Loucy (cell line): ENCODE measurements around the gene ERVH48-1.

Experiments used
- H2AFZ ChIP-seq: fragments of 200-600 bp; sonication (generic); 2 replicates; pipeline ENCODE4 v1.6.0; 2016; ENCODE audit warnings: antibody characterized with exemption, mild to moderate bottlenecking, low read length, moderate library complexity
- H3F3A ChIP-seq: fragments of 200-600 bp; 2 replicates; pipeline ENCODE4 v1.6.0; 2016; ENCODE audit warnings: antibody characterized with exemption, low read depth, mild to moderate bottlenecking
- H3K27me3 ChIP-seq: fragments of 200-600 bp; sonication (generic); 2 replicates; pipeline ENCODE4 v1.6.1; 2014; ENCODE audit warnings: low read length, mild to moderate bottlenecking; ENCODE audit not compliant: insufficient read depth, poor library complexity, severe bottlenecking
- H3K36me3 ChIP-seq: fragments of 200-600 bp; sonication (generic); 2 replicates; pipeline ENCODE4 v1.6.1; 2016; ENCODE audit warnings: low read length; ENCODE audit not compliant: insufficient read depth
- H3K4me1 ChIP-seq: fragments of 200-600 bp; sonication (generic); 2 replicates; pipeline ENCODE4 v1.5.1; 2014; ENCODE audit warnings: low read length, mild to moderate bottlenecking; ENCODE audit not compliant: insufficient read depth, poor library complexity, severe bottlenecking
- H3K4me2 ChIP-seq: fragments of 200-600 bp; sonication (generic); 2 replicates; pipeline ENCODE4 v1.6.0; 2014; ENCODE audit warnings: antibody characterized with exemption, low read length, low read depth, mild to moderate bottlenecking; ENCODE audit not compliant: poor library complexity, severe bottlenecking
- H3K4me3 ChIP-seq: fragments of 200-600 bp; sonication (generic); 2 replicates; pipeline ENCODE4 v1.5.1; 2014; ENCODE audit warnings: low read length, mild to moderate bottlenecking, mixed read lengths; ENCODE audit not compliant: poor library complexity, severe bottlenecking
- H3K79me2 ChIP-seq: fragments of 200-600 bp; sonication (generic); 2 replicates; pipeline ENCODE4 v1.6.1; 2014; ENCODE audit warnings: low read length; ENCODE audit not compliant: insufficient read depth
- H3K9ac ChIP-seq: fragments of 200-600 bp; sonication (generic); 2 replicates; pipeline ENCODE4 v1.6.0; 2014; ENCODE audit warnings: mild to moderate bottlenecking, low read depth, low read length, moderate library complexity; ENCODE audit not compliant: poor library complexity, severe bottlenecking
- H3K9me2 ChIP-seq: fragments of 200-600 bp; sonication (generic); replicated peaks from 2 replicates; pipeline ENCODE4 v1.6.1; 2016; ENCODE audit warnings: low read depth, low read length, mixed read lengths
- H3K9me3 ChIP-seq: fragments of 200-600 bp; sonication (generic); 2 replicates; pipeline ENCODE4 v1.6.1; 2014; ENCODE audit warnings: mild to moderate bottlenecking, antibody characterized with exemption, low read length, low read depth; ENCODE audit not compliant: insufficient read depth
- H4K20me1 ChIP-seq: fragments of 200-600 bp; sonication (generic); 2 replicates; pipeline ENCODE4 v1.6.0; 2014; ENCODE audit warnings: antibody characterized with exemption, low read length, mild to moderate bottlenecking; ENCODE audit not compliant: insufficient read depth, poor library complexity, severe bottlenecking
- EZH2phosphoT487 ChIP-seq: fragments of 200-600 bp; IDR thresholded peaks from 2 replicates; pipeline ENCODE4 v1.6.1; 2018; ENCODE audit warnings: antibody characterized with exemption, mild to moderate bottlenecking, moderate library complexity, borderline replicate concordance
- TF ChIP-seq, protein P1 (sequence below): fragments of 200-600 bp; sonication (generic); conservative IDR thresholded peaks from 2 replicates; pipeline ENCODE4 v1.5.1; 2014; ENCODE audit warnings: mild to moderate bottlenecking, antibody characterized with exemption, low read length

ERVH48-1 gene

DNA sequence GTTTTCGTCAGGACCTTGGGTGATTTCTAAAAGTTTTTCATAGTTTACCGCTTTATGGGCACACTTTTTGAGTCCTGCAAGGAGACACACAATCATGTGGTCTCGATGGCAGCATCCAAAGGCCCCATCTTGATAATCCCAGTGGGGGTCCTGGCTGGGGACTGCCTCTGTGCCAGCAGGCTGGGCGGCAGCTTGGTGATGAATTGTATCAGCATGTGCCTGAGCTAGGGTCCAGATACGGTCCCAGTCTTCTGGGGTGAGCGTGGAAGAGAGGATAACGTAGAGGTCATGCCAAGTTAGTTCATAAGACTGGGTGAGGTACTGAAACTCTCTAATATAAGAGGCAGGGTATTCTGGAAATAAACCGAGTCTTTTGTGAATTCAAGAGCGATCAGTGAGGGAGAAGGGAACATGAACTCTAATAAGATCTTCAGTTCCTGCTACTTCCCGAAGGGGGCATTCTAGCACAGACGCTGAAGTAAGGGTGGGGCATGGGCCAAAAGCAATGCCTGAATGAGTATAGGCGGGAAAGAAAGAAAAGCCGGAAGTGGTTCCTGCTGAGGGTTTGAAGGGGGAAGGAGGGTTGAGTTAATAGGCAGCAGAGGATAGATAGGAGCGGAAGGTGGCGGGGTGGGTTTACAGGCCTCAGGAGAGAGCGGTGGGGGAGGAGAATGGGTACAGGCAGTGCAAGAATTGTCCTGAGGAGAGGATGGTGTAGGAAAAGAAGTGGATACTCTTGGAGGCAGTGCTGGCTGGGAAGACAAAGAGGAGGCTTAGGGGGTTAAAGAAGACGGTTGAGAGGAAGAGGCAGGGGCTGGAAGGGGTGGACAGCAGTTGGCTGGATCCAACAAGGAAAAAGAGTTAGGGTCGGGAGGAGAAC is 1.6 kb downstream of the ERVH48-1 start:
- no peaks in the 10 kb centered on the region; the same call in 1 of the 2 replicates for H3K79me2 ChIP-seq
- peaks cover 23% of the 10 kb centered on the region for H3K4me1 ChIP-seq

DNA sequence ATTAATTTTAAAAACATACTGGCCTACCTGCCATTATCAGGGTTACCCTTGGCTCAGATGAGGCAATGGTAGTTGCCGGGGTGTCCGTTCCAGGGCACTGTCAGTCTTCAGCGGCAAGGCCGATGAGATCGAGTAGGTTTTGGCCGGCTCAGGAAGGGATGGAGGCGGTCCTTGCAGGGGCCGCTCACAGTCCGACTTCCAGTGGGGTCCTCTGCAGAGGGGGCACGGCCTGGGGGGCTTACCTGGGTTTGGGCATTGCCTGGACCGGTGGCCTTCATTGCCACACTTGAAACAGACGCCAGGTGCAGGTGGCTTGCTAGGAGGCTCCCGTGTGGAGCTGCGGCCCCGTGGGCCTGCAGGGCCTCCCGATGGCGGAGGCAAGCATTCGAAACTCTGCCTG is 2.5 kb downstream of the ERVH48-1 start:
- no peaks in the 10 kb centered on the region for H3F3A ChIP-seq
- H3K36me3 ChIP-seq, result no peaks in the 10 kb centered on the region
- H3K4me1 ChIP-seq, result peaks cover 23% of the 10 kb centered on the region
- no peaks in the 10 kb centered on the region for H4K20me1 ChIP-seq
- no peaks in the 10 kb centered on the region for H3K27me3 ChIP-seq
- H3K9me3 ChIP-seq, result no peaks in the 10 kb centered on the region
- H2AFZ ChIP-seq, result no peak overlapping the region
- H3K9ac ChIP-seq, result peak overlapping the region; percentile 60
- no peaks in the 10 kb centered on the region; the same call in 1 of the 2 replicates for H3K79me2 ChIP-seq
- no peaks in the 10 kb centered on the region for H3K9me2 ChIP-seq
- TF ChIP-seq EZH2phosphoT487, result no peak
- no peak overlapping the region for H3K4me3 ChIP-seq
- no peak overlapping the region for H3K4me2 ChIP-seq

More for the DNA sequence above, 1.6 kb downstream of the ERVH48-1 start:
- H3K36me3 ChIP-seq, result no peaks in the 10 kb centered on the region
- H2AFZ ChIP-seq, result peak overlapping the region; percentile 66
- no peaks in the 10 kb centered on the region for H3K9me2 ChIP-seq
- peak overlapping the region; percentile 72 for H3K4me2 ChIP-seq
- H3K4me3 ChIP-seq, result peak overlapping the region; percentile 64
- H4K20me1 ChIP-seq, result no peaks in the 10 kb centered on the region
- peak overlapping the region; percentile 72 for H3K9ac ChIP-seq
- H3F3A ChIP-seq, result no peaks in the 10 kb centered on the region
- H3K27me3 ChIP-seq, result no peaks in the 10 kb centered on the region
- H3K9me3 ChIP-seq, result no peaks in the 10 kb centered on the region
- TF ChIP-seq EZH2phosphoT487, result no peak
- TF ChIP-seq, protein P1, sequence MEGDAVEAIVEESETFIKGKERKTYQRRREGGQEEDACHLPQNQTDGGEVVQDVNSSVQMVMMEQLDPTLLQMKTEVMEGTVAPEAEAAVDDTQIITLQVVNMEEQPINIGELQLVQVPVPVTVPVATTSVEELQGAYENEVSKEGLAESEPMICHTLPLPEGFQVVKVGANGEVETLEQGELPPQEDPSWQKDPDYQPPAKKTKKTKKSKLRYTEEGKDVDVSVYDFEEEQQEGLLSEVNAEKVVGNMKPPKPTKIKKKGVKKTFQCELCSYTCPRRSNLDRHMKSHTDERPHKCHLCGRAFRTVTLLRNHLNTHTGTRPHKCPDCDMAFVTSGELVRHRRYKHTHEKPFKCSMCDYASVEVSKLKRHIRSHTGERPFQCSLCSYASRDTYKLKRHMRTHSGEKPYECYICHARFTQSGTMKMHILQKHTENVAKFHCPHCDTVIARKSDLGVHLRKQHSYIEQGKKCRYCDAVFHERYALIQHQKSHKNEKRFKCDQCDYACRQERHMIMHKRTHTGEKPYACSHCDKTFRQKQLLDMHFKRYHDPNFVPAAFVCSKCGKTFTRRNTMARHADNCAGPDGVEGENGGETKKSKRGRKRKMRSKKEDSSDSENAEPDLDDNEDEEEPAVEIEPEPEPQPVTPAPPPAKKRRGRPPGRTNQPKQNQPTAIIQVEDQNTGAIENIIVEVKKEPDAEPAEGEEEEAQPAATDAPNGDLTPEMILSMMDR, result peak; percentile 85

DNA sequence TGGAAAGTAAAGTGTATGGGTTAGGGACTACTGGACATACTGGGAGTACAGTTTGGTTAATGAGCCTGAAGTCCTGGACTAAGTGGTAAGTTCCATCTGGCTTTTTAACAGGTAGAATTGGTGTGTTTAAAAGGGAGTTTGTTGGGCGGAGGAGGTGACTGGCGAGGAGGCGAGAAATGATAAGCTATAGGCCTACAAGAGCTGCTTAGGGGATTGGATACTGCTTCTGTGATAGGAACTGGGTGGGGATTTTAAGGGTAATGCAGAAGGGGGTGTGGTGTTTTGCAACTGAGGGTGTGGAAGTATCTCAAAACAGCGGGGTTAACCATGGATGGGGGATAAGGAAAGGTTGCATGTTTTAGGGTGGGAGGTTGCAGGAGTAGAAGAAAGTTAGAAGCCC is 3.5 kb downstream of the ERVH48-1 start:
- TF ChIP-seq, protein P1, result no peak
- no peak for TF ChIP-seq EZH2phosphoT487
- H3F3A ChIP-seq, result no peaks in the 10 kb centered on the region
- H3K79me2 ChIP-seq, result no peaks in the 10 kb centered on the region; the same call in 1 of the 2 replicates
- peaks cover 23% of the 10 kb centered on the region for H3K4me1 ChIP-seq
- H3K9me3 ChIP-seq, result no peaks in the 10 kb centered on the region
- no peak overlapping the region for H3K9ac ChIP-seq
- no peak overlapping the region for H2AFZ ChIP-seq
- H3K4me2 ChIP-seq, result no peak overlapping the region
- H3K9me2 ChIP-seq, result no peaks in the 10 kb centered on the region
- H3K36me3 ChIP-seq, result no peaks in the 10 kb centered on the region
- no peak overlapping the region for H3K4me3 ChIP-seq
- H3K27me3 ChIP-seq, result no peaks in the 10 kb centered on the region
- H4K20me1 ChIP-seq, result no peaks in the 10 kb centered on the region
